SIG-M5 (cell line): ENCODE results near the gene ADORA2A.

Experiments
- DNase-seq: peaks from one replicate; lab custom pipeline; 2025; lab: John Stamatoyannopoulos, UW

Gene ADORA2A

GRCh38 chr22:24453853-24454252 is 26.5 kb downstream of the ADORA2A start:
- DNase-seq: no peak

- no peak for DNase-seq
These were observed 27.6 kb downstream of the ADORA2A start for GRCh38 chr22:24455039-24455438.

- DNase-seq: no peak
These were observed 28.5 kb downstream of the ADORA2A start for GRCh38 chr22:24455751-24456426.

GRCh38 chr22:24457894-24458420 is 30.6 kb downstream of the ADORA2A start:
- DNase-seq: no peak

GRCh38 chr22:24459911-24460310 is 32.5 kb downstream of the ADORA2A start:
- DNase-seq: no peak

- no peak for DNase-seq
These were observed 33.2 kb downstream of the ADORA2A start for GRCh38 chr22:24460418-24461089.

GRCh38 chr22:24463071-24463760 is 35.8 kb downstream of the ADORA2A start:
- DNase-seq: no peak

- no peak for DNase-seq
These were observed 38.2 kb downstream of the ADORA2A start for GRCh38 chr22:24465566-24465965.

GRCh38 chr22:24465975-24466374 is 38.6 kb downstream of the ADORA2A start:
- no peak for DNase-seq

GRCh38 chr22:24466716-24467328 is 39.4 kb downstream of the ADORA2A start:
- DNase-seq: peak; percentile 13

GRCh38 chr22:24467340-24467739 is 39.9 kb downstream of the ADORA2A start:
- no peak for DNase-seq

- no peak for DNase-seq
These were observed 44.2 kb downstream of the ADORA2A start for GRCh38 chr22:24471570-24471969.

GRCh38 chr22:24473284-24473683 is 45.9 kb downstream of the ADORA2A start:
- peak; percentile 88 for DNase-seq

- DNase-seq: no peak
These were observed 46.8 kb downstream of the ADORA2A start for GRCh38 chr22:24474221-24474620.

- no peak for DNase-seq
These were observed 47.4 kb downstream of the ADORA2A start for GRCh38 chr22:24474649-24475255.

- no peak for DNase-seq
These were observed 54.2 kb downstream of the ADORA2A start for GRCh38 chr22:24481641-24482040.

- DNase-seq: peak; percentile 74
These were observed 55.2 kb downstream of the ADORA2A start for GRCh38 chr22:24482575-24482974.

GRCh38 chr22:24482998-24483397 is 55.6 kb downstream of the ADORA2A start:
- no peak for DNase-seq

- DNase-seq: no peak
These were observed 56.7 kb downstream of the ADORA2A start for GRCh38 chr22:24483976-24484545.

GRCh38 chr22:24485170-24485569 is 57.8 kb downstream of the ADORA2A start:
- no peak for DNase-seq

- DNase-seq: no peak
These were observed 58.2 kb downstream of the ADORA2A start for GRCh38 chr22:24485608-24486007.

GRCh38 chr22:24486501-24486921 is 59.1 kb downstream of the ADORA2A start:
- DNase-seq: no peak
